B cell (primary cell): ENCODE results near the gene FUBP3.

Experiments
- EZH2 ChIP-seq: IDR thresholded peaks from 2 replicates; pipeline ENCODE4 v1.6.1; 2012; ENCODE audit warnings: borderline replicate concordance, low read depth, mild to moderate bottlenecking, moderate library complexity, low read length; ENCODE audit not compliant: insufficient read depth, poor library complexity, severe bottlenecking
- TF ChIP-seq, protein P1 (sequence below): fragments of 200-600 bp; IDR thresholded peaks from one replicate; pipeline ENCODE4 v1.8.0; 2022; ENCODE audit warnings: antibody characterized with exemption, mild to moderate bottlenecking

DNA sequence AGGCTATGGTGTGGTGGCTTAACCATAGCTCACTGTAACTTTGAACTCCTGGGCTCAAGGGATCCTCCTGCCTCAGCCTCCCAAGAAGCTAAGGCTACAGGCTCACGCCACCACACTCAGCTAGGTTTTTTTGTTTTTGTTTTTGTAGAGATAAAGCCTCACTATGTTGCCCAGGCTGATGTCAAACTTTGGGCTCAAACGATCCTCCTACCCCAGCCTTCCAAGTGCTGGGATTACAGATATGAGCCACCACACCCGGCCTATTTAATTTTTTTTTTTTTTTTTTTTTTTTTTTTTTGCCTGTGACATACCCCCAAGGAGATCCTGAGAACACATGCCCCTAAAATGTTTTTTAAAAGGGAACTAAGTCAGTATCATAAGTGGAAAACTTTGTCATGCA lies 10.4 kb downstream of the FUBP3 start:
- TF ChIP-seq, protein P1, sequence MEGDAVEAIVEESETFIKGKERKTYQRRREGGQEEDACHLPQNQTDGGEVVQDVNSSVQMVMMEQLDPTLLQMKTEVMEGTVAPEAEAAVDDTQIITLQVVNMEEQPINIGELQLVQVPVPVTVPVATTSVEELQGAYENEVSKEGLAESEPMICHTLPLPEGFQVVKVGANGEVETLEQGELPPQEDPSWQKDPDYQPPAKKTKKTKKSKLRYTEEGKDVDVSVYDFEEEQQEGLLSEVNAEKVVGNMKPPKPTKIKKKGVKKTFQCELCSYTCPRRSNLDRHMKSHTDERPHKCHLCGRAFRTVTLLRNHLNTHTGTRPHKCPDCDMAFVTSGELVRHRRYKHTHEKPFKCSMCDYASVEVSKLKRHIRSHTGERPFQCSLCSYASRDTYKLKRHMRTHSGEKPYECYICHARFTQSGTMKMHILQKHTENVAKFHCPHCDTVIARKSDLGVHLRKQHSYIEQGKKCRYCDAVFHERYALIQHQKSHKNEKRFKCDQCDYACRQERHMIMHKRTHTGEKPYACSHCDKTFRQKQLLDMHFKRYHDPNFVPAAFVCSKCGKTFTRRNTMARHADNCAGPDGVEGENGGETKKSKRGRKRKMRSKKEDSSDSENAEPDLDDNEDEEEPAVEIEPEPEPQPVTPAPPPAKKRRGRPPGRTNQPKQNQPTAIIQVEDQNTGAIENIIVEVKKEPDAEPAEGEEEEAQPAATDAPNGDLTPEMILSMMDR: no peak
- no peak for TF ChIP-seq EZH2
